ENCODE measurements around the gene FEM1B. TPM values are rescaled to one million over a fixed set of nuclear protein-coding genes. Genes with fewer than 3 reads are reported as not detected.
A peak's percentile ranks its signal among the peaks of the same experiment; 100 is the strongest.

The FEM1B gene
- total RNA-seq (2022) = 50.7 and 70.2 TPM in 2 replicates
- percentile 98 among the genes with signal in this experiment for Bru-seq, nascent RNA
- percentile 98 among the genes with signal in this experiment for BruChase-seq, experiment 1, labeled RNA remaining after a 6-hour chase
- percentile 99 among the genes with signal in this experiment for BruChase-seq, experiment 2, labeled RNA remaining after a 2-hour chase
- long read RNA-seq, full-length matches to known transcripts = 34 of 46 reads
- long read RNA-seq, partial matches to known transcripts = 1 of 46 reads
- long read RNA-seq, other reads (novel, unspliced or antisense) = 11 of 46 reads

DNA sequence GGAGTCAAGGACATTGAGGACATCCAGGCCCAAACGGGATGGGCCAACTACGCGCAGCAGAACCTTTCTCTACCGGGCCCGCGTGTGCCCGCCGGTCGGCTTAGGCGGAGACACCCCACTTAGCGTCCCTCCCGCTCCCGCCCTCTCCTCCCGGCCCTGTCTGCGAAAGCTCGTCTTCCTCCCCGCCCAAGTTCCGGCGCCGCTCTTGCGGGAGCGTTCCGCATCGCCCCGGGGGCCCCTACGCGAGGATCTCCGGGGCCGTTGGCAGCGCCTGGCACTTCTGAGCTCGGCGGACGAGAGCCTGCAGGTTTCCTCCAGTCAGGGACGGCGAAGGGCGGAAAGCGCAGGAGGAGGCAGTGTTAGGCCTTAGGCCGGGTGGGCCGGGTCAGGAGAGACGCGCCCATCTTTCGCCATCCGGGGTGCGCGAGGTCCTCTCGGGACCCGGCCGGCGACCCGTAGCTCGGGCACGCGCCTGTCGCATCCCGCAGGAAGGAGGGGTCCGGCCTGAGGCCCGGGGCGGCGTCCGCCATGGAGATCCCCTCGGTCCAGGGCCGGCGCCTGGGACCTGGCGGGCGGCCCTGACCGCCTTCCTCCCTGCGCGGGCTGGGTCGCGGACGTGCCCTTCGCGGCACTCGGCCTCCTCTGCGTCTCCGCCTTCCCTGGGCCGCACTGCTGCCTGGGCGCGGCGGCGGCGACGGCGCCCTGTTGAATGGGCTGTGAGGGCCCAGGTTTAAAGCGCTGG lies at the start of gene FEM1B:
TSS of gene FEM1B (plus strand) at position 143 of the 742 bp plus-strand sequence. CDS start 673 bp downstream, outside the sequence.
- intact Hi-C loops (cut with micrococcal nuclease) = loop anchor here (1.0 kb wide), 2 partner anchors 20 to 24 kb away; no protein-coding TSS in a partner anchor
- ChIA-PET CTCF (interaction anchor here (3.2 kb wide), 1 partner anchor 25 kb away, joined by 16 read pairs; no protein-coding TSS in a partner anchor), POLR2A (interaction anchor here (0.6 to 16.2 kb wide), 25 partner anchors 7 to 1177 kb away, joined by 3 to 415 read pairs (median 4); partner anchors contain the start of gene CLN6)
- peak within 1 kb of the TSS; percentile 99 for H3K27ac Mint-ChIP-seq (ENCODE audit: low read depth, unreplicated experiment)
- H3K4me1 Mint-ChIP-seq (ENCODE audit: insufficient read depth, unreplicated experiment) = peaks cover 55% of the 10 kb centered on the region
- H3K4me3 Mint-ChIP-seq (ENCODE audit: unreplicated experiment) = peak within 1 kb of the TSS; percentile 85
- H3K36me3 Mint-ChIP-seq (ENCODE audit: insufficient read depth, unreplicated experiment) = peaks cover 6% of the 10 kb centered on the region
- BruUV-seq (replicated peaks) = no TSS peak
- TF ChIP-seq, protein P1, sequence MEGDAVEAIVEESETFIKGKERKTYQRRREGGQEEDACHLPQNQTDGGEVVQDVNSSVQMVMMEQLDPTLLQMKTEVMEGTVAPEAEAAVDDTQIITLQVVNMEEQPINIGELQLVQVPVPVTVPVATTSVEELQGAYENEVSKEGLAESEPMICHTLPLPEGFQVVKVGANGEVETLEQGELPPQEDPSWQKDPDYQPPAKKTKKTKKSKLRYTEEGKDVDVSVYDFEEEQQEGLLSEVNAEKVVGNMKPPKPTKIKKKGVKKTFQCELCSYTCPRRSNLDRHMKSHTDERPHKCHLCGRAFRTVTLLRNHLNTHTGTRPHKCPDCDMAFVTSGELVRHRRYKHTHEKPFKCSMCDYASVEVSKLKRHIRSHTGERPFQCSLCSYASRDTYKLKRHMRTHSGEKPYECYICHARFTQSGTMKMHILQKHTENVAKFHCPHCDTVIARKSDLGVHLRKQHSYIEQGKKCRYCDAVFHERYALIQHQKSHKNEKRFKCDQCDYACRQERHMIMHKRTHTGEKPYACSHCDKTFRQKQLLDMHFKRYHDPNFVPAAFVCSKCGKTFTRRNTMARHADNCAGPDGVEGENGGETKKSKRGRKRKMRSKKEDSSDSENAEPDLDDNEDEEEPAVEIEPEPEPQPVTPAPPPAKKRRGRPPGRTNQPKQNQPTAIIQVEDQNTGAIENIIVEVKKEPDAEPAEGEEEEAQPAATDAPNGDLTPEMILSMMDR (IDR thresholded peaks at IDR 0.05; ENCODE audit: unreplicated experiment) = no peak
- H3K9me3 Mint-ChIP-seq (ENCODE audit: unreplicated experiment) = no peaks in the 10 kb centered on the region
- peak; percentile 92 for DNase-seq (ENCODE audit: unreplicated experiment)
- no peaks in the 10 kb centered on the region for H3K27me3 Mint-ChIP-seq (ENCODE audit: insufficient read depth, unreplicated experiment)

DNA sequence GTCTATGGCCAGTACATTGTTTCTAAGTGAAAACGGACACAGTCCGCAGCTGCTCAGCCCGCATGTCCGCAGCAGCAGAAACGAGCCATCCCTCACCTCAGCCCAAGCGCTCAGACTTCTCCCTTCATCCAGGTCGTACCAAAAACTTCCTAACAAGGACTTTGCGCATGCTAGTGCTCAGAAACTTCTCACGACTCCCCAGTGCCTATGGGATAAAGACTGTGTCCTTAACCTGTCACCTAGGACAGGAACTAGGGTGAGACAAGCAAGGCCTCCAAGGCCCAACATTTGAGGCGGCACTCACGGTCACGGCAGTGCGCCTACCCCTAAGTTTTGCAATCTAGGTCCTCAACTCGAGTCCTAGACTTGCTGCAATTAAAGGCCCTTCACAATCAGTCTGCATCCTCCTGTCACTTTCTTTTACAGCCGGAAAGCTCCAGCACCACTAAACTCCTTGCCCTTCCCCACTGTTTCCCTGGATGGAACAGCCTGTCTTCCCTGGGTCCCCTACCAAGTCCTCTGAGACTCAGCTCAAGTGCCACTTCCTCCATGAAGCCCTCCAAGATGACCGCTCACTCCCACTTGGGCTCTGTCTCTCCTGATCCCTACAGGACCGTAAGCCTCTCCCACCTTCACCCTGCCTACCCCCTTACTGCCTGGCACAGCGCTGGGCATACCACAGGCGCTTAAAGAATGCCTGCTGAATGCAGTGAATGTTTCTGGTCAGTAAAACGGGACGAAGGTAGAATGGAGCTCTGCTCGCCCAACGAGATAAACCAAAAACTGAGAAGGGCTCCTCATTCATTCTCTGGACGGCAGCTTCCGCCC lies 49.2 kb upstream of the FEM1B start:
- TSS peak; percentile 30 for BruUV-seq (replicated peaks)

DNA sequence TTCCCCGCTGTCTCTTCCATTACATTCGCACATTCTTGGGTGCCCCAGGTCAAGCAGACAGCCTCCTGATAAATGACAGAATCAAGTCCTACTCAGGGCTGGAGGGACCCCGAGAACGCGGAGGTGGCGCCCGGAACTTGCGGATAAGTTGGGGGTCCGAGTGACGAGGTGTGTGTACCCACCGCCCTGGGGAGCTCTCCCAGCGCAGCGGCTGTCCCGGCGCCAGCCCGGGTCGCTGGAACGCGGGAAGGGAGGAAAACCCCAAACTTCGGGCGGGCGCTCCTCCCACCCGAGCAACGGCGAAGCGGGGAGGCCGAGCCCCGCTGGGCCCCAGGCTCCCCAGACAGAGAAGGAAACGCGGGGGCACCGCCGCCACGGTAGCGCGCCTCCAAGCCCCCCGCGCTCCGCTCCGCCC lies 48.6 kb upstream of the FEM1B start:
- Mint-ChIP-seq H3K4me3 (ENCODE audit: unreplicated experiment) (peak overlapping the region; percentile 74), H3K4me1 (ENCODE audit: insufficient read depth, unreplicated experiment) (peaks cover 29% of the 10 kb centered on the region), H3K27me3 (ENCODE audit: insufficient read depth, unreplicated experiment) (no peaks in the 10 kb centered on the region), H3K9me3 (ENCODE audit: unreplicated experiment) (no peaks in the 10 kb centered on the region), H3K36me3 (ENCODE audit: insufficient read depth, unreplicated experiment) (peaks cover 5% of the 10 kb centered on the region), H3K27ac (ENCODE audit: low read depth, unreplicated experiment) (peak overlapping the region; percentile 65)
- CTCF ChIA-PET = interaction anchor here (0.6 to 1.5 kb wide), 4 partner anchors 19 to 345 kb away, joined by 3 to 4 read pairs (median 4); no protein-coding TSS in a partner anchor
- DNase-seq (ENCODE audit: unreplicated experiment) = no peak
- no TSS peak for BruUV-seq (replicated peaks)
- TF ChIP-seq, protein P1 (IDR thresholded peaks at IDR 0.05; ENCODE audit: unreplicated experiment) = no peak
- POLR2A ChIA-PET = interaction anchor here (0.5 to 3.6 kb wide), 17 partner anchors 9 to 1179 kb away, joined by 3 to 49 read pairs (median 4); partner anchors contain the start of genes FEM1B and MAP2K5
- intact Hi-C loops (cut with micrococcal nuclease) = no loop called here

More for the DNA sequence above, 49.2 kb upstream of the FEM1B start:
- Mint-ChIP-seq H3K4me1 (ENCODE audit: insufficient read depth, unreplicated experiment) (peaks cover 29% of the 10 kb centered on the region), H3K27me3 (ENCODE audit: insufficient read depth, unreplicated experiment) (no peaks in the 10 kb centered on the region), H3K4me3 (ENCODE audit: unreplicated experiment) (peak overlapping the region; percentile 74), H3K36me3 (ENCODE audit: insufficient read depth, unreplicated experiment) (peaks cover 5% of the 10 kb centered on the region), H3K9me3 (ENCODE audit: unreplicated experiment) (no peaks in the 10 kb centered on the region), H3K27ac (ENCODE audit: low read depth, unreplicated experiment) (peak overlapping the region; percentile 65)
- TF ChIP-seq, protein P1 (IDR thresholded peaks at IDR 0.05; ENCODE audit: unreplicated experiment) = no peak
- ChIA-PET POLR2A (interaction anchor here (0.6 to 3.6 kb wide), 13 partner anchors 8 to 1180 kb away, joined by 3 to 49 read pairs (median 4); partner anchors contain the start of genes FEM1B and MAP2K5), CTCF (interaction anchor here (0.6 to 1.2 kb wide), 3 partner anchors 18 to 344 kb away, joined by 3 to 4 read pairs (median 3); no protein-coding TSS in a partner anchor)
- intact Hi-C loops (cut with micrococcal nuclease) = no loop called here
- peak; percentile 21 for DNase-seq (ENCODE audit: unreplicated experiment)
